Parathyroid adenoma (tissue), 2 donors: ENCODE results near the gene TAF4.

Experiments
- H2AFZ ChIP-seq: fragments of 300-600 bp; sonication (generic); one replicate; pipeline ENCODE4 v1.7.0; 2017; ENCODE audit warnings: antibody characterized with exemption, mild to moderate bottlenecking
- H3K27ac ChIP-seq: fragments of 300-600 bp; sonication (generic); one replicate; pipeline ENCODE4 v1.7.0; 2017
- H3K27me3 ChIP-seq: fragments of 300-600 bp; sonication (generic); one replicate; pipeline ENCODE4 v1.7.0; 2017; ENCODE audit warnings: low read length; ENCODE audit not compliant: control insufficient read depth, insufficient read depth
- H3K36me3 ChIP-seq: fragments of 300-600 bp; sonication (generic); one replicate; pipeline ENCODE4 v1.7.0; 2017; ENCODE audit warnings: low read length; ENCODE audit not compliant: control insufficient read depth, insufficient read depth
- H3K4me1 ChIP-seq: fragments of 300-600 bp; sonication (generic); one replicate; pipeline ENCODE4 v1.7.0; 2017; ENCODE audit warnings: control low read depth
- H3K4me2 ChIP-seq: fragments of 300-600 bp; sonication (generic); one replicate; pipeline ENCODE4 v1.7.0; 2017; ENCODE audit warnings: low read length
- H3K4me3 ChIP-seq: fragments of 300-600 bp; sonication (generic); one replicate; pipeline ENCODE4 v1.7.0; 2017; ENCODE audit warnings: low read depth, low read length
- H3K79me2 ChIP-seq: fragments of 300-600 bp; sonication (generic); one replicate; pipeline ENCODE4 v1.7.0; 2017; ENCODE audit warnings: control low read depth
- H3K9ac ChIP-seq: fragments of 300-600 bp; sonication (generic); one replicate; pipeline ENCODE4 v1.7.0; 2017; ENCODE audit warnings: mild to moderate bottlenecking
- H3K9me3 ChIP-seq: fragments of 300-600 bp; sonication (generic); one replicate; pipeline ENCODE4 v1.7.0; 2017; ENCODE audit warnings: low read length; ENCODE audit not compliant: control insufficient read depth
- TF ChIP-seq, protein P1 (sequence below): fragments of 300-600 bp; sonication (generic); IDR thresholded peaks from one replicate; pipeline ENCODE4 v1.7.0; 2017; ENCODE audit warnings: antibody characterized with exemption, mild to moderate bottlenecking
- donor health status: primary hyperparathyroidism.

TAF4 gene

DNA sequence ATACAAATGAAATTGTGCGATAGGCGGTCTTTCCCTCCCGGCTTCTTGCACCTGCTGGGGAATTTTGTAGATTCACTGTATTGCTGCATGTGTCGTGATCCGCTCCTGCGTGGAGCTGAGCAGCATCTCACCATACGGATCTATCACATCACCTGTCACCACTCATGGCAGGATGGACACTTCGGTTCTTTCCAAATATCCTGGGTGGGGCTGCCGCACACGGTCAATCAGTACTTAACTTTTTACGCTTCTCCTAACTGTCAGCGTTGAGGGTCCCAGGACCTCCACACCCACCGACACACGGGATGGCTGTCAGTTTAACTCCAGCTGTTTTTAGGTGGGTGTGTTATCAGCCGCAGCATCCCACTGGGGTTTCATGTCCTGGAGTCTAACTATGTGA, 19.2 kb downstream of the TAF4 start:
- no peak overlapping the region for H3K9ac ChIP-seq
- H3K27me3 ChIP-seq = no peaks in the 10 kb centered on the region
- no peak overlapping the region for H3K4me3 ChIP-seq
- no peak overlapping the region for H2AFZ ChIP-seq
- H3K79me2 ChIP-seq = peaks cover 64% of the 10 kb centered on the region
- H3K27ac ChIP-seq = no peak overlapping the region
- H3K9me3 ChIP-seq = no peaks in the 10 kb centered on the region
- no peaks in the 10 kb centered on the region for H3K4me1 ChIP-seq
- H3K36me3 ChIP-seq = no peaks in the 10 kb centered on the region
- TF ChIP-seq, protein P1, sequence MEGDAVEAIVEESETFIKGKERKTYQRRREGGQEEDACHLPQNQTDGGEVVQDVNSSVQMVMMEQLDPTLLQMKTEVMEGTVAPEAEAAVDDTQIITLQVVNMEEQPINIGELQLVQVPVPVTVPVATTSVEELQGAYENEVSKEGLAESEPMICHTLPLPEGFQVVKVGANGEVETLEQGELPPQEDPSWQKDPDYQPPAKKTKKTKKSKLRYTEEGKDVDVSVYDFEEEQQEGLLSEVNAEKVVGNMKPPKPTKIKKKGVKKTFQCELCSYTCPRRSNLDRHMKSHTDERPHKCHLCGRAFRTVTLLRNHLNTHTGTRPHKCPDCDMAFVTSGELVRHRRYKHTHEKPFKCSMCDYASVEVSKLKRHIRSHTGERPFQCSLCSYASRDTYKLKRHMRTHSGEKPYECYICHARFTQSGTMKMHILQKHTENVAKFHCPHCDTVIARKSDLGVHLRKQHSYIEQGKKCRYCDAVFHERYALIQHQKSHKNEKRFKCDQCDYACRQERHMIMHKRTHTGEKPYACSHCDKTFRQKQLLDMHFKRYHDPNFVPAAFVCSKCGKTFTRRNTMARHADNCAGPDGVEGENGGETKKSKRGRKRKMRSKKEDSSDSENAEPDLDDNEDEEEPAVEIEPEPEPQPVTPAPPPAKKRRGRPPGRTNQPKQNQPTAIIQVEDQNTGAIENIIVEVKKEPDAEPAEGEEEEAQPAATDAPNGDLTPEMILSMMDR = no peak
- H3K4me2 ChIP-seq = no peak overlapping the region

DNA sequence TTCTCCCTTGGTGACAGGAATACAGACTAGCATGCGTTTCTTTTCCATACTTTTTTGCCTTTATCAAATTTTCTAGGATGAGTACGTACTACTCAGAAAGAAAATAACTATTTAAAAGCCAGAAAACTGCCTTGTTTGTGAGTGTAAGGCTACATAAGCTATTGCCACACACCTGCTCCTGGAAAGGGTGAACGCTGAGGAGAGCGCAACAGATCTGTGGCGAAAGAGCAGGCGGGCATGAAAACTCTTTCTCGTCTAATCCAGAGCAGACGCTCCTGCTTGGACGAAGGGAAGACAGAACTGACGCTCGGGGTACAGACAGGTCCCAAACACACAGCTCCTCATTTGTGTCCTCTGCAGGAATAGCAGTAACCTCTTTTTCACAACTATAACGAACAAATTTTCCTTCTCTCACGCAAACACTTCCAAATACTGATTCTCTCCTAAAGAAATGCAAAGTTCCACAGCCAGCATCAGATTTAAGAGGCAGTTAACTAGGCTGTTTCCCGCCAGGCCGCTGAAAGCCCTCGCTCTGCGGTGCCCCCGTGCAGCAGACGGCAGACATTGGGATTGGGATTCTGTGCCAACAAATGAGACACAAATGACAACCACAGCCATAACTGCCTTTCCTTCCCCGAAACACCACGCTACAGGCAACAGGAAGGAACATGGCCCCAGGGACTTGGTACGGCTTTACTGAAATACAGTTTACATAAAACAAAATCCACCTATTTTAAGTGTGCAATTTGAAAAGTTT, 20.0 kb downstream of the TAF4 start:
- Histone ChIP-seq H3K4me2 (no peak overlapping the region), H3K36me3 (no peaks in the 10 kb centered on the region), H3K27me3 (no peaks in the 10 kb centered on the region), H3K27ac (no peak overlapping the region), H3K9ac (no peak overlapping the region), H3K4me3 (no peak overlapping the region), H3K4me1 (no peaks in the 10 kb centered on the region), H3K9me3 (no peaks in the 10 kb centered on the region), H3K79me2 (peaks cover 64% of the 10 kb centered on the region), H2AFZ (no peak overlapping the region)
- TF ChIP-seq, protein P1 = no peak

DNA sequence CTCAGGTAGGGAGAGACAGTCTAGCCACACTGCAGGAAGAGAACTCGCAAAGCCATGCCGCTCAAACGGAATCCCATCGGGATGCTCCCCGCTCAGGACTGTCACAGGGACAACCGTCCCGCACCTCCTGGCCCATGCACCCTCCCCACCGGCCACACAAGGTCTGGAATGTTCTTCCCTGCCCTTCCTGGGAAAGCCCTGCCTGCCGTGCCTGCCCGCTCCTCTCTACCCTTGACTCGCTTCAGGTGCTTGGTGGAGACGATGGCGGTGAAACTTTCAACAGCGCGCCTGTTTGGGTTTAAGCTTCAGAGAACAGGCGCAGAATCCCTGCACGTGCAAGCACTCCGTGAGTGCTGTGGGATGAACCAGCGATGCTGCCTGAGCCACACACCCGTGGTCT, 20.6 kb downstream of the TAF4 start:
- H3K9me3 ChIP-seq = no peaks in the 10 kb centered on the region
- TF ChIP-seq, protein P1 = no peak
- H3K36me3 ChIP-seq = no peaks in the 10 kb centered on the region
- H3K27me3 ChIP-seq = no peaks in the 10 kb centered on the region
- H3K79me2 ChIP-seq = peaks cover 64% of the 10 kb centered on the region
- no peak overlapping the region for H3K27ac ChIP-seq
- H2AFZ ChIP-seq = no peak overlapping the region
- H3K4me1 ChIP-seq = no peaks in the 10 kb centered on the region
- no peak overlapping the region for H3K4me3 ChIP-seq
- no peak overlapping the region for H3K9ac ChIP-seq
- no peak overlapping the region for H3K4me2 ChIP-seq

DNA sequence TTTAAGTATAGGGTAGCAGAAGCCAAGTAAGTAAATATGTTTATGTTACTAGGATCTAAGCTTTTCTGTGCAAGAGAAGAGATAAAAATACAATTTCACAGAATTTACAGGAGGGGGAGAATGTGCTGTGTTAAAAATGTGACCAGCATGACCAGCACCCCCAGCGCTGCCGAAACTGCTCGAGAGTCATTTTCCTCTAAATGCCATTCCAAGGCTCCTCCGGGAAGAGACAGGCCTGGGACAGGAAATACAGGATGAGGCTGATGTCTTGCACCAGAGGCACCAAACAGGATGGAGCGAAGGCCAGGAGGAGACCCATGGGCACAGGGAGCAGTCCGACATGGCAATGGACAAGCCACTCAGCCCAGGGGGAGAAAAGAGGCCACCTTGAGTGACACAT, 21.1 kb downstream of the TAF4 start:
- H2AFZ ChIP-seq = no peak overlapping the region
- no peak overlapping the region for H3K9ac ChIP-seq
- no peak overlapping the region for H3K4me3 ChIP-seq
- H3K27ac ChIP-seq = no peak overlapping the region
- no peak overlapping the region for H3K4me2 ChIP-seq
- TF ChIP-seq, protein P1 = no peak
- no peaks in the 10 kb centered on the region for H3K36me3 ChIP-seq
- no peaks in the 10 kb centered on the region for H3K4me1 ChIP-seq
- H3K79me2 ChIP-seq = peaks cover 64% of the 10 kb centered on the region
- H3K27me3 ChIP-seq = no peaks in the 10 kb centered on the region
- no peaks in the 10 kb centered on the region for H3K9me3 ChIP-seq
